ENCODE measurements around the gene AMY2A. TPM values are rescaled to one million over a fixed set of nuclear protein-coding genes. Genes with fewer than 3 reads are reported as not detected.
"Not testable (repeated sequence)": the region's sequence is repeated elsewhere in the genome, so short reads cannot be mapped to it uniquely, and the experiment has no call there.

Gene AMY2A
- total and polyA plus RNA-seq, 4 donors = 0.69 to 0.93 TPM; not detected in 2

DNA sequence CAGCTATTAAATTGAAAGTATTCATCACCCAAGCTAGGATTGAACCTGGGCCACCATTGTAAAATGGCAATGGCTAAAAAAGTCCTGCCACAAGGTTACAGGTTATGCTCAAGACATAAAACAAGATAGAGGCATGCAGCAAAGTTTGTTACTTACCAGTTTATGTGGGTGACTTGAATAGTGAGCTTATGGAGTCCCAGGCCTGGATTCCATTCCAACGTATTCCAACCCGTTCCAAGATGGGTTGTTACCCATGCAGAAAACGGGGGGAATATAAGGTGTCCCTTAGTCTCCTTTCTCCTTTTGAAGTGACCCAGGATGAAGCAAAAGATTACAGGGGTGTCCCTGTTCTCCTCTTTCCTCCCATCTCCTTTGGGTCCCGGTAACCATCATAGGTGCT is 10.2 kb downstream of the AMY2A start:
- no CpG with 5 or more reads among the region's 4 CpGs for WGBS (ENCODE audit: insufficient coverage)
- H3K4me3 ChIP-seq (ENCODE audit: low read depth, low read length); H3K4me1 ChIP-seq (ENCODE audit: control insufficient read depth, insufficient read depth, low read length); H3K36me3 ChIP-seq (ENCODE audit: control insufficient read depth, insufficient read depth, low read length); H3K9me3 ChIP-seq (ENCODE audit: control insufficient read depth, insufficient read depth, low read length); DNase-seq (ENCODE audit: low read depth in 4 of 6, low spot score in 6 of 6); H3K27ac ChIP-seq (ENCODE audit: low read depth, low read length); H3K27me3 ChIP-seq (ENCODE audit: control insufficient read depth, insufficient read depth, low read length): not testable (repeated sequence)

DNA sequence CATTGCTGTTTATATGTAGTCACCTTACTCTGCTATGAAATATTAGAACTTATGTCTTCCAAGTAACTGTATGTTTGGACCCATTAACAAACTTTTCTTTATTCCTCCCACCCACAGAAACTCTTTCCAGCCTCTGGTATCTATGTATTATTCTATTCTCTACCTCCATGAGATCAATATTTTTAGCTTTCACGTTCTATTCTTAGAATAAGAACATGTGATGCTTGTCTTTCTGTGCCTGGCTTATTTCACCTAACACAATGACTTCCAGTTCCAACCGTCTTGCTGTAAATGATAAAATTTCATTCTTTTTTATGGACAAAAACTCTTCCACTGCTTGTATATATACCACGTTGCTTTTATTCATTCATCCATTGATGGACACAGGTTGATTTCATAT is 24.0 kb downstream of the AMY2A start:
- H3K36me3 ChIP-seq (ENCODE audit: control insufficient read depth, insufficient read depth, low read length); H3K9me3 ChIP-seq (ENCODE audit: control insufficient read depth, insufficient read depth, low read length); DNase-seq (ENCODE audit: low read depth in 4 of 6, low spot score in 6 of 6); H3K27ac ChIP-seq (ENCODE audit: low read depth, low read length); H3K27me3 ChIP-seq (ENCODE audit: control insufficient read depth, insufficient read depth, low read length); H3K4me3 ChIP-seq (ENCODE audit: low read depth, low read length); H3K4me1 ChIP-seq (ENCODE audit: control insufficient read depth, insufficient read depth, low read length): not testable (repeated sequence)
- no CpG with 5 or more reads among the region's 3 CpGs for WGBS (ENCODE audit: insufficient coverage)

DNA sequence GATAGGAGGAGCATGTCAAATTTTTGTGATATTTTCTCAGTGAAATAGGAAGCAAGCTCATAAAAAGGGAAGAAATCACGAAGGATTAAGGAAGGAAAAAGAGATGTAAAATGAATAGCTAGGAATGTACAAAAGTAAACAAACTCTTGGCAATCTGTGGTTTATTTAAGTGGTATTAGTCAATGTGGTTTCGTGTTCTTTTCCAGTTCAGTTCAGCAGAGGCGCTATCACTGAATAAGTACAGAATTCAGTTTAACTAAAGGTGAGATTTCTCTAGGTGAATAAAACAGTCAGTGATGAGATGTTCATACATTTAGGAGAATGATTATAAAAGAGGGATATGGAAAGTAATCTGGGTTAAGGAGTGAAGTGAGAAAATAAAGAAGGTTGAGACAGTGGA is 26.7 kb downstream of the AMY2A start:
- H3K9me3 ChIP-seq (ENCODE audit: control insufficient read depth, insufficient read depth, low read length); H3K27ac ChIP-seq (ENCODE audit: low read depth, low read length); H3K36me3 ChIP-seq (ENCODE audit: control insufficient read depth, insufficient read depth, low read length); H3K27me3 ChIP-seq (ENCODE audit: control insufficient read depth, insufficient read depth, low read length); DNase-seq (ENCODE audit: low read depth in 4 of 6, low spot score in 6 of 6); H3K4me1 ChIP-seq (ENCODE audit: control insufficient read depth, insufficient read depth, low read length); H3K4me3 ChIP-seq (ENCODE audit: low read depth, low read length): not testable (repeated sequence)
- WGBS (ENCODE audit: insufficient coverage) = no CpG with 5 or more reads among the region's 3 CpGs

- H3K27ac ChIP-seq (ENCODE audit: low read depth, low read length); H3K9me3 ChIP-seq (ENCODE audit: control insufficient read depth, insufficient read depth, low read length); H3K27me3 ChIP-seq (ENCODE audit: control insufficient read depth, insufficient read depth, low read length); H3K4me3 ChIP-seq (ENCODE audit: low read depth, low read length); DNase-seq (ENCODE audit: low read depth in 4 of 6, low spot score in 6 of 6); H3K36me3 ChIP-seq (ENCODE audit: control insufficient read depth, insufficient read depth, low read length); H3K4me1 ChIP-seq (ENCODE audit: control insufficient read depth, insufficient read depth, low read length): not testable (repeated sequence)
- no CpG with 5 or more reads among the region's 3 CpGs for WGBS (ENCODE audit: insufficient coverage)
These were observed 33.1 kb downstream of the AMY2A start for GRCh38 chr1:103650305-103650704.

- H3K27me3 ChIP-seq (ENCODE audit: control insufficient read depth, insufficient read depth, low read length); DNase-seq (ENCODE audit: low read depth in 4 of 6, low spot score in 6 of 6); H3K4me3 ChIP-seq (ENCODE audit: low read depth, low read length); H3K27ac ChIP-seq (ENCODE audit: low read depth, low read length); H3K9me3 ChIP-seq (ENCODE audit: control insufficient read depth, insufficient read depth, low read length); H3K4me1 ChIP-seq (ENCODE audit: control insufficient read depth, insufficient read depth, low read length); H3K36me3 ChIP-seq (ENCODE audit: control insufficient read depth, insufficient read depth, low read length): not testable (repeated sequence)
- WGBS (ENCODE audit: insufficient coverage) = no CpG with 5 or more reads among the region's 4 CpGs
These were observed 33.7 kb downstream of the AMY2A start for GRCh38 chr1:103650889-103651288.

- H3K9me3 ChIP-seq (ENCODE audit: control insufficient read depth, insufficient read depth, low read length); H3K4me3 ChIP-seq (ENCODE audit: low read depth, low read length); DNase-seq (ENCODE audit: low read depth in 4 of 6, low spot score in 6 of 6); H3K36me3 ChIP-seq (ENCODE audit: control insufficient read depth, insufficient read depth, low read length); H3K27ac ChIP-seq (ENCODE audit: low read depth, low read length); H3K4me1 ChIP-seq (ENCODE audit: control insufficient read depth, insufficient read depth, low read length); H3K27me3 ChIP-seq (ENCODE audit: control insufficient read depth, insufficient read depth, low read length): not testable (repeated sequence)
- no CpG with 5 or more reads among the region's 6 CpGs for WGBS (ENCODE audit: insufficient coverage)
These were observed 36.9 kb downstream of the AMY2A start for GRCh38 chr1:103654133-103654532.

- H3K4me3 ChIP-seq (ENCODE audit: low read depth, low read length); H3K4me1 ChIP-seq (ENCODE audit: control insufficient read depth, insufficient read depth, low read length); H3K27me3 ChIP-seq (ENCODE audit: control insufficient read depth, insufficient read depth, low read length); H3K36me3 ChIP-seq (ENCODE audit: control insufficient read depth, insufficient read depth, low read length); H3K27ac ChIP-seq (ENCODE audit: low read depth, low read length); H3K9me3 ChIP-seq (ENCODE audit: control insufficient read depth, insufficient read depth, low read length); DNase-seq (ENCODE audit: low read depth in 4 of 6, low spot score in 6 of 6): not testable (repeated sequence)
- no CpG with 5 or more reads among the region's 5 CpGs for WGBS (ENCODE audit: insufficient coverage)
These were observed 38.2 kb downstream of the AMY2A start, which contains the start of gene AMY1A for GRCh38 chr1:103655460-103655859. Gene AMY1A (plus strand): TSS chr1:103655760. CDS start chr1:103656331, 571 bp downstream.

Small RNAs within 50 kb of the gene (small RNA-seq; reads per million reads assigned to genes)
- gene AC105272.1 (ENCODE audit: low replicate concordance) = not detected

Other genes starting within 250 kb of the AMY2A start
- 10 to 100 TPM; 24.6 to 25.2 TPM for gene RNPC3, start 91.7 kb upstream of the AMY2A start, total RNA-seq
- gene RNPC3, start 91.7 kb upstream of the AMY2A start, polyA plus RNA-seq (ENCODE audit: insufficient read length in 2 of 2) = 10 to 100 TPM; 36.7 to 42.7 TPM
- 10 to 100 TPM; 40.0 to 62.1 TPM for gene AMY2B, start 45.8 kb upstream of the AMY2A start, total RNA-seq
- gene AMY2B, start 45.8 kb upstream of the AMY2A start, polyA plus RNA-seq (ENCODE audit: insufficient read length in 2 of 2) = 10 to 100 TPM; 21.3 to 31.7 TPM
- not detected for gene AMY1A, start 38.3 kb downstream of the AMY2A start, total RNA-seq
- gene AMY1A, start 38.3 kb downstream of the AMY2A start, polyA plus RNA-seq (ENCODE audit: insufficient read length in 2 of 2) = not detected
- gene AMY1B, start 78.8 kb downstream of the AMY2A start, total RNA-seq = not detected
- gene AMY1B, start 78.8 kb downstream of the AMY2A start, polyA plus RNA-seq (ENCODE audit: insufficient read length in 2 of 2) = under 1 TPM in 1 of 2 donors, not detected in 1; 0.18 TPM
- gene AMY1C, start 132.5 kb downstream of the AMY2A start, total RNA-seq = not detected
- gene AMY1C, start 132.5 kb downstream of the AMY2A start, polyA plus RNA-seq (ENCODE audit: insufficient read length in 2 of 2) = not detected

Measured in spinal cord (tissue), 10 donors.